C4-2B (cell line): ENCODE data around the gene SYCE3.

Experiments
- CTCF ChIP-seq: fragments of 450-650 bp; conservative IDR thresholded peaks from 2 replicates; pipeline ENCODE4 v1.5.1; 2017; ENCODE audit warnings: mild to moderate bottlenecking
- ZFX ChIP-seq: fragments of 450-650 bp; IDR thresholded peaks from 2 replicates; pipeline ENCODE4 v1.6.1; 2017

GRCh38 chr22:50568626-50569025 lies 5.9 kb upstream of the SYCE3 start:
- TF ChIP-seq ZFX (no peak), CTCF (no peak)
